D341Med (cell line): ENCODE results near the gene KLRF2.
A peak's percentile ranks its signal among the peaks of the same experiment; 100 is the strongest.

Experiments used
- DNase-seq: peaks from one replicate; pipeline ENCODE4 v3.0.0; 2012; ENCODE audit warnings: low spot score

The KLRF2 gene

DNA sequence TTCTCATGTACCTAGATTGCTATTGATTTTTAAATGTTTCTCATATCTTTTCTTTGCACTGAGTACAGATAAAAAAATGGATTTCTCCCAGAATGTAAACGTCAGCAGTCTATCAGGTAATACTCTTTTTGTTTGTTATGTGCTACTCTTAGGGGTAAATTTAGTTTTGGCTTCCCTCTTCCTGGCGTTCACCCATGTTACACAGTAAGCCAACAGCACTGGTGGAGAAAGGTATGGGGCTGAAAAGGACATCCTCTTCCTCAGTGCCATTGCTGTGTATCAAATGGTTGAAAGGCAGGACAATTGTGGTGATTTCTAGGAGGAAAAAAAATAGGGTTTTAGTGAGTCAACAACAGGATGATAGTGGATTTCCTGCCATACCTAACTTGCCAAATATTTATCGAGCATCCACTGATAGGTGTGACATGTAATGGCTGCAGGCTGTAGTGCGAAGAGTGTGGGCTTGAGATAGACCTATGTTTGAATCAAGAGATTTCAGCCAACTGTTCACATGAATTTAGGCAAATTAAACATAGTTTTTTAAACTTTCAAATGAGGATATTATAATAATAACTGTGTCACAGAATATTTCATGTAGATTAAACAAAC, 7.5 kb downstream of the KLRF2 start:
- DNase-seq = no peak

DNA sequence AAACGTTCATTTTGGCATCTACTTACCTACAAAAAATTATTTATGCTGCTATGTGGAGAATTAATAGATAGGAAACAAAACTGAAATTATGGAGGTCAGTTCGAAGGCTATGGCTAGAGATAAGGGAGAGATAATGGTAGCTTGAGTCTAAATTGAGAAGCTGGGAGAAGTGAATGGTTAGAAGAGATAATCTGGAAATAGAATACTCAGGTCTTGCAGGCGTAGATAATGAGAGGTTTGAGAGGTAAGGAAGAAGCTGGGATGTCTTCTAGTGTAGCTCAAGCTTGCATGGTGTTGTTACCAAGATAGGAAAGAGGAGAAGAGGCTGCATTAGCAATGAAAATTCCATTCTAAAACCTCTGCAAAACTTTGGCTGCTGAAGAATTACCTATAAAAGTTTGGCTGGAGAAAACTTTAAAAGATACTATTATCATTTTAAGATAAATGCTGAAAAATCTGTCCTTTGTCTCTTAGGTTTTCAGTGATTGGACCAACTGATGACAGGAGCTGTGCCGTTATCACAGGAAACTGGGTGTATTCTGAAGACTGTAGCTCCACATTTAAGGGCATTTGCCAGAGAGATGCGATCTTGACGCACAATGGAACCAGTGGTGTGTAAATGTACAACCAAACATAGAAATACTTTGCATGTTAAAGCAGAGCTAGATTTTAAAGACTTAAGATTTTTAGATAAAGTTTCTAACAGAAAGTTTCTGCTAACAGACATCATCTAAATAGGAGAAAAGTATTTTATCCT, 14.1 kb downstream of the KLRF2 start:
- DNase-seq = no peak

DNA sequence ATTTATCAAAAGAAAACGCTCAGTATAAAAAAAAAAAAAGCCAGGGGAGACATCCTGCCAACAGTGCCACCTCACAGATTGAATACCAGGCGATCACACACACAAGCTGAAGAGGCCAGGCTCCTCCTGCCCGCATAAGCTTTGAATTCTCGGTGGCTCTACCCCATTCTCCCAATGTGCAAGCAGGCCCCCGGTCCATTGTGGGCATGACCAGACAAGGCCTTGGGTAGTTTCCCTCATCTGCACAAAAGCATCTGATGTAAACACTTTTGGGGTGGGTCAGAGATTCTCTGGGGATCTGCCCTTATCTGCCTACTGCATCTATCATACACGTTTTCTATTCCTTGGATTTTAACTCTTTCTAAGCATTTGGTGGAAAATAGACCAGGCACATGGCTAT, 16.2 kb downstream of the KLRF2 start:
- DNase-seq = no peak

DNA sequence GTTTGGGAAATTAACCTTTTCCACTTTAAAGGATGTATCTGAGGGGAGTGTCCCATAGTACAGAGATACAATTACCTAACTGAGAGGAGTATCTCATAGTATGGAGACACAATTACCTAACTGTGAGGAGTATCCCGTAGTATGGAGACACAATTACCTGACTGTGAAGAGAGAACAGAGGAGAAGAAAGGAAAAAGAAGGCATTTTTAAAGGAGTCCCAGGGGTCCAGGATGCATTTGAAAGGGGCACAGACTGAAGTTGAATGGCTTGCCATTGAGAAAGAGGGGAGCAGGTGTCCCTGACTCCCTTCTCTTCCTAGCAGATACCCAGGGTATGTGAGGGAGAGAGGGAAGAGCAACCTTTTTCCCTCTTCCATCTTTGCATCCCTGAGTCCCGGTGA, 17.9 kb downstream of the KLRF2 start:
- DNase-seq = no peak

DNA sequence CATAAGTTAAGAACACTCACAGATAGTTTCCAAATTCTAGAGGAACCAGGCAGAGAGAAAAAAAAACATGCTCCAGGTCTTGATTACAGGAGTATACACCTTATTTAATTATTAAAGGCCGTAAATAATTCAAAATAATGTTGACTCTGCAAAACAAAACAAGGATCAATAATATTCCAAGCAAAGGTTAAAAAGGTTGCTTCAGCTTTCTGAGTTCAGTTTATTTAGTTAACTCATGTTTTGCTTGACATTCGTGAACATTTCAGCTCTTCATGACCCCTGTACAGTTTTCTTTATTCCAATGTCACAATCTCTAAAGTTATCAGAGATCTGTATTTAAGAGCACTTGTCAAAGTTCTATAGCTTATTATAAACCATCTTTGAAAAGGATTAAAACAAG, 19.6 kb downstream of the KLRF2 start:
- DNase-seq = no peak

DNA sequence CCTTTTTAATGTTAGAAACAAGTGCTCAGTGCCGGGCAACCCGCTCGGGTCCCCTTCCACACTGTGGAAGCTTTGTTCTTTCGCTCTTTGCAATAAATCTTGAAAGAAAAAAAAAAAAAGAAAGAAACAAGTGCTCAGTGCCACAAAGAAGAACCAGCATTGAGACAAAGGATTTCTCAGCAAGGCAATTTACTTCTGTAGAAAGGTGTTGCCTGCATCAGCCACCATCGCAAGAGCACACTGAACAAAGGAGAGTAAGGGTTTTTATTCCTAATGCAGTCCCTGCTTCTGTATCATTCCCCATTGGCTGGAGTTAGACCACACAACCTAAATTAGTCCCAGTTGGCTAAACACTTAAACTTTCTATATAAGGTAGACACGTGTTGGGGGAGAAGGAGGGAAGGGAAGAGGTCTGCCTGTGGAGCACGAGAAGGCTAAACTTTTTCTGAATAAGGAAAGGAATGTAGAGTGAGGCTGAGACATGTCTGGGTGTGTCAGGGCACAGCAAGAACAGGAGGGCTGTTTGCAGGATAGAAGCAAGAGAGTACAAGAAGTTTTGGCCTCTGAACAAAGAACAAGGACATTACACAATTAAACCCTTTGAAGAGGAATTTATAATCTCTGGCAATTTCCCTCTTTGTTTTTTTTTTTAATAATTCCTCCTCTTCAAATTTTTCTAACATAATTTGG, 21.4 kb downstream of the KLRF2 start:
- no peak for DNase-seq

DNA sequence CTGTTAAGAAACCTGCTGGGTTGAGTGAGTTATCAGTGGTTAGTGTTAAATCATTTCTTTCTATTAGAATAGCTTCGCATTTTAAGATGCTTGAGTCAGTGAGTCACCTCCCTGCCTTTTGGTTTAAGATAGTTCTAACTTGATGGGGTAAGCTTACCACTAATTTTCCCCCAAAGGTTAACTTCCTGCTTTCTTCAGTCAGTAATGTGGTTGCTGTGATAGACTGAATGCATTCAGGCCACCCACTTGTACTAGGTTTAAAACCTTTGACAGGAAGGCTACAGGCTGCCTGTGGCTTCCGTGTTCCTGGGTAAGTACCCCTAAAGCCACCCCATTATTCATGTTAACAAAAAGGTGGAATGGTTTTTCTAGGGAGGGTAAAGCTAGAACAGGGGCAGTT, 25.6 kb downstream of the KLRF2 start:
- DNase-seq = no peak

DNA sequence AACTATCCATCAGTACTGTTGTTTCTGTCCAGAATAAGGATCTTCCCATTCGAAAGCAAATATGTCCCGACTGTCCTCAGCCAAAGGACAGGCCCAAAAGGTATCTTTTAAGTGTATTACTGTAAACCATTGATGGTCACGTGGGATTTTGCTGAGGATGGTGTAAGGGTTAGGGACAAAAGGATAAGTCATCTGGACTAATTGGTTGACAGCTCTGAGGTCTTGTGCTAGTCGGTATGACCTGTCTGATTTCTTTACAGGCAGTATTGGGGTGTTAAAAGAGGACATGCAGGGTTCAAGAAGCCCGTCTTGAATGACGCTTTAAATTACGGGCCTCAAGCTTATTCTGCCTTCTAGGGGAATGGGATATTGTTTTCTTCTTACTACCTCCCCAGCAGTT, 26.5 kb downstream of the KLRF2 start:
- no peak for DNase-seq

DNA sequence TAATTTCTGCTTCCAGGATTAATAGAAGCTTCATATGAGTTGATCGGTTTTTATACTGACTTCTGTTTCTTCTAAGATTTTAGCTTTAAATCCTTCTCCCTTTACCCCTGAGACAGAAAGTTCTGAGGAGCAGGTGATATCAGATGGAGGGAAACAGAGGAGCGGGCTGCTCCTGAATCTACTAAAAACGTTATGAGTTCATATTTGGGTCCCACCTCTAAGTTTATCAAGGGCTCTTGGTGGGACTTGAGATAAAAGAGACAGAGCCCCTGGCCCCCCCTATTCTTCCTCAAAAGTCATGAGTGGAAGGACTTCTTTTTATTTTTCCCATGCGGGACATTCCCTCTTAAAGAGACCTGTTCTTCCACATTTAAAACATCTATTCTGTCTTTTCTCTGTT, 27.1 kb downstream of the KLRF2 start:
- DNase-seq = no peak

DNA sequence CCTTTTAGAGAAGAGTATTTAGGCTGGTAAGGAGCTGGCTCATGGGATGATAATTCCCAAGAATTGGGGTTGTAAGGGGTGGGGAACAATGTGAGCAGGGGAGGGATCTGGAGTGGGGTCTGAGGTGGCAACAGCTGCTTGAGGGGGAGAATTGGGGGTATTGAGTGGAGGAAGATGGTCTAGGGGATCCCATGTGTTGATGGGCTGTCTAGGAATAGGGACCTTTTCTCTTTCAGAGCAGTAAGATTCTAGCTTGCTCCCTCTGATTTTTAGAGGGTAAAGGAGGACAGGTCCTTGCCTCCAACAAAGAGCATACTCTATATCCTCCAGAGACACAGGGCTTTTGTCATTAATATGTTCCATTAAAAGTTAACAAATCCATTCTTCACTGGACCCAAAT, 28.4 kb downstream of the KLRF2 start:
- no peak for DNase-seq

DNA sequence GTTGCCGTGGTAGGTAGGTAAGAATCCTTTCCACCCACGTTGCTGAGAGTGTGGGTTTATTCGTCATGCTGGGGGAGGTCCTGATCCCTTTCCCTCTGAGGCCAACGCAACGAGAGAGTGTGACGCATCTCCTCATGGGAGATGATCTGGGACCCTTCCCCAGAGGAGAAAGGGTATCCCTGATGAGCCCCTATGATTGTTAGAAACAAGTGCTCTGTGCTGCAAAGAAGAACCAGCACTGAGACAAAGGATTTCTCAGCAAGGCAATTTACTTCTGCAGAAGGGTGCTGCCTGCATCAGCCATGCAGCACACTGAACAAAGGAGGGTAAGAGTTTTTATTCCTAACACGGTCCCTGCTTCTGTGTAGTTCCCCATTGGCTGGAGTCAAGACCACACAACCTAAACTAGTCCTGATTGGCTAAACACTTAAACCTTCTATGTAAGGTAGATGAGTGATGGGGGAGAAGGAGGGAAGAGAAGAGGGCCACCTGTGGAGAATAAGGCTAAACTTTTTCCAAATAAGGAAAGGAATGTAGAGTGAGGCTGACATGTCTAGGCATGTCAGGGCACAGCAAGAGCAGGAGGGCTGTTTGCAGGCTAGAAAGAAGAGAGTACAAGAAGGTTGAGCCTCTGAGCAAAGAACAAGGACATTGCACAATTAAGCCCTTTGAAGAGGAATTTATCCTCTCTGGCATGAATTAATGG, 29.6 kb downstream of the KLRF2 start:
- DNase-seq = no peak

DNA sequence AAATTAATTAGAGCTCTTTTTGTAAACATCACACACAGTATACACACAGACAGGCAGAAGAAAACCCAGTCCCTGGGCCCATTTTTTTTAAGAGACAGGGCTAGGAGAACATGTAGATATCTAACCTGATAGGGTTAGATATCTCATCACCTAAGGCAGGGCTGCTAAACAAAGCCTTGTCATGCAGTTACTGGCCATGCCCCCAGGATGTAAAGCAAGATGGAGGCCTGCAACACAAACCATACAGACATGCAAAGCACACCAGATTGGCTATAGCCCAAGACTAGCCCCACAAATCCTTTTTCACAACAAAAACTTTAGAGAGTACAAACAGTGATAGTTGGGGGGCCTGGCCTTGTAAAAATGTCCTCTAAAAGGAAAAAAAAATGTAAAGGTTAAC, 30.4 kb downstream of the KLRF2 start:
- DNase-seq = no peak

DNA sequence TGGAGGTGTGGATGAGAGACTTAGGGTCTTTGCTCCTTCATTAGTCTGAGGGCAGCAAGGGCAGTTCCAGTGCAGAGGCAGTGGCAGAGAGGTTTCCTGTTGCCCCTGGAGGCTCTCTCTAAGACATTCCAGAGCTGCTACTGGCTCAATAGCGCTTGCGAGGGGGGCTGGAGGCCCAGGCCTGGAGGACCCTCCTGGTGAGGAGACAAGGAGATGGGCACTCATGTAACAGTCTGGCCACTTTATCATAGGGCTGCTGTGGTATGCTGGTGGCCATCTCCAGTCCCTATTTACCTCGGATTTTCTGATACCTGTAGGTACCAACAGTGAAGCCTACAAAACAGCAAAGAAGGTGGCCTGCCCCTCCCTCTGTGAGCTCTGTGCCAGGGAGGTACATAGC, 38.2 kb downstream of the KLRF2 start:
- DNase-seq = no peak

DNA sequence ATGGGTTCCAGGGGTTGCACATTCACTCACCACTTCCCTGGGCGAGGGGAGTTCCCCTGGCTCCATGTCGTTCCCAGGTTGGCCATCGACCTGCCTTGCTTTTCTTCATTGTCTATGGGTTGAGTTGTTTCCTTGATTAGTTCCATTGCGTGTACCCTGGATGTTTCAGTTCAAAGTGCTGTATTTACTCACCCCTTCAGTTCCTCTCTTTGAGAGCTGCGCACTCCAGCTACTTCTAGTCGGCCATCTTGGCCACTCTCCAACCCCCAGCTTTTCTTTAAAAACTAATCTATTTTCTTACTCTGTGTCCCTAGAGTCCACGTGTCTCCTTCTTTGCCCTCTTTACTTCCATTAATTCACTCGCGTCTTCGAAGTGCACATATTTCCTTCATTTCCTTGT, 39.2 kb downstream of the KLRF2 start:
- no peak for DNase-seq

DNA sequence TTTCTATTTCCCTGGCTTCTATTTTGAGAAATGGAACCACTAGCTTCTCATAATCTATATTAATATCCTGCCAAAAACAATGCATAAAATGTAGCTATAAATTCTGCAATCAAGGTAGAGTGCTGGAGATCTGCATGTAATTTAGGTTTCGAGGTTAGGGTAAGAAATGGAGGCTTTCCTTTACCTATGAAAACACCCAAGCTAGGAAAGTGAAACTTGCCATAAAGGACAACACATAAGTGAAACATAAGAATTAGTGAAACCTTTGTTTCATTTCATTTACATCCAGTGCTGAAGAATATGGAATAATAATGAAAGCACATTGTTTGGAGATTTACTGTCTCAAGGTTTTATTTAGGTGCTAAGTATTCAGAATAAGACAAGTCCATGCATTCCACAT, 41.1 kb downstream of the KLRF2 start:
- no peak for DNase-seq

DNA sequence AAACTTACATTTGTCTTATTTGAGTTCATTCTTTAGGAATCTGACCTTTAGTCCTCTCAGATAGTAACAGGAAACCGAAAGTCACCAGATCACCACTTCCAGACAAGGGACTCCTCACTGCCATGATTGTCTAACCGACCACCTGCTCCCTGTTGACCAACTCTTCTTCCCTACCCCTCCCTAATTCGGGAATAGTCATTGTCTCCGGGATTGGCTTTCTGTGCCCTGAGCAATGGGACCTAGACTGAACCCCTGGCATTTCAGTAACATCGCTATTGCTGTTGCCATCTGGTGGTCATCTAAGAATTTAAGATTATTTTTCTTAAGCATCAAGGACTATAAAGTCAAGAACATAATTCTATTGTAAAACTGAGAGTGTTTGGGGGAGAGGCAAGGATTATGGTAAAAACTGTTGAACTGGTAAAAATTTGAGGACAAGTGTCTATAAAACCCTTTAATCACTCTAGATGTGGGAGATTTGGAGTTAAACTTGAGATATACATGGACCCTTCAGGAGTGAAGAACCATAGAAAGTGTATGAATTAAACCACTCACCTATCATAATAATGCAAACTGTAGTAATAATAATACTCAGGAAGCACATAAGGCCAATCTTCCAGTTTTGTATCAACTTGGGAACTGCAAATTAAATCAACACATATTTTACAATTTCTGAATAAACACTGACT, 44.6 kb downstream of the KLRF2 start:
- peak; percentile 45 for DNase-seq

DNA sequence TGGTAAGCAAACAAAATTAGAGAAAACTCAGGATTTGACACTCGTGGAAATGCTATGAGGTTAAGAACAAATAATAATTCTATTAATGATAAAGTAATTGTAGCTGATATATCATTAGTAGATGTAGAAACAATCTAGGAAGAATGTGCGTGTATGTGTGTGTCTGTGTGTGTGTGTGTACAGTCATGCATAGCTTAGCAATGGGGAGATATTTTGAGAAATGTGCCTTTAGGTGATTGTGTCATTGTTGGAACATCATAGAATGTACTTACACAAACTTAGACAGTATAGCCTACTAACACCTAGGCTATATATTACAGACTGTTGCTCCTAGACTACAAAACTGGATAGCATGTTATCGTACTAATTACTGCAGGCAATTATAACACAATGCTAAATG, 45.6 kb downstream of the KLRF2 start:
- DNase-seq = no peak

DNA sequence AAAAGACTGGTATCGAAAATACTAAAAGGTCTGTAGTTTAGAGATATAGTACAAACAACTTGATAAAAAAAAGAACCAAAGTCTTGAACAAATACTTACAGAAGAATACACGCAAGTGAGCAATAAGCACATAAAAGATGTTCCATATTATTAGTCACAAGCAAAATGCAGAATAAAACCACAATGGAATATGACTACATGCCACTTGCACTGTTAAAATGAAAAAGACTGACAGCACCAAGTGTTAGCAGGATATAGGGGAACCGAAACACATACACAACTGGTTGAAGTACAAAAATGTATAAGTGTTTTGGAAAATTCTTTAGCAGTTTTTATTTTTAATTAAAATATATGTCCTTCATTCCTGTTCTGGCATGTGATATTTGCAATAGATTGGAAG, 47.3 kb downstream of the KLRF2 start:
- DNase-seq = no peak

DNA sequence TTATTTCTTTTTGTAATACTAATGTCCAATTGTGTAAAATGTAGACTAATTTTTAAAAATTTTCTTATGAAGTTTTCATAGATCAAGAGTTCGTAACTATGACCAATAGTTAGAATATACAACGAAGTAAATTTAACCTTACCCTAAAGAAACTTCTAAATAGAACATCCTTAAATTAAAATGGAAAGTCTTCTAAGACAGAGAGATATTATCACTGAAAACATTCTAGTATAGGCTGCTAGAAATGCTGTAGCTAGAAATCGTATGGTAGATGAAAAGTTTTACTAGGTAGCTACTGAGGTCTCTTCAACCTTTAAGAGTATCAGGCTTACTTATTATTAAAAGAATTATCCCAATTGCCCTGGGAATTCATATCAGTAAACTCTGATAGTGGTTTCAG, 50.0 kb downstream of the KLRF2 start:
- no peak for DNase-seq

DNA sequence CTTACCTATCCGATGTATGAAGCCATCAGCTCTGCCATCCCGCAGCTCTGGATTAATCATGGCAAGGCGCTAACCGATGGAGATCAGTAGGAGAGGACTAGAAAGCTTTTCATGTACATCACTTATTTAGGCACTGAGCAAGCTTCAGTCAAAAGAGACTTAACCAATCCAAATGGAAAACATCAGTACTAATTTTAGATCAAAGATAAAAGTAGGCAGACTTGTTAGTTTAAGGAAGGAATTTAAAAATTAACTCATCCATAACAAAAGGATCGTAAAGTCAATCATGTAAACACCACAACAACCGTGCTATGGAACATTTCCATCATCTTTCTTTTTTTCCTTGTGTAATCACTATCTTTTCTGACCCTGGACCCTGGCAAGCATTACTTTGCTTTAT, 51.0 kb downstream of the KLRF2 start, which contains the start of gene CLEC2A:
CLEC2A (minus strand) TSS at position 101 of the 400 bp plus-strand sequence; CDS start at position 60, 41 bp downstream.
- no peak for DNase-seq

DNA sequence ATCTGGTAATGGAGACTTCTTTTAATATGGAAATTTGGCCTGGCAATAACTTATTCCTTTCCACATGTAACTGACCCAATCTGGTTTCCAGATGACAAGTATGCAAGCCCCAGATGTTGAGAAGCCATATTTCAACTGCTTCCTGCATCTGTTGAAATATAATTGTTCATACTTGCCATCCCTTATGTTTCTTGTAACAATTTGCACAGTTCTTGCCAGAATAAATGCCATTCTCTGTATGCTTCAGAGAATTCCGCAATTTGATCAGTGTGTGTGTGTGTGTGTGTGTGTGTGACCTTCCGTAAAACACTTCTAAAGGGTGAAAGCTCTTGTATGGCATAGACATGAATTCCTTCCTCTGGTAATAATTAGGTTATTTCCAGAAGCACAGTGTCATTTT, 52.7 kb downstream of the KLRF2 start:
- no peak for DNase-seq

DNA sequence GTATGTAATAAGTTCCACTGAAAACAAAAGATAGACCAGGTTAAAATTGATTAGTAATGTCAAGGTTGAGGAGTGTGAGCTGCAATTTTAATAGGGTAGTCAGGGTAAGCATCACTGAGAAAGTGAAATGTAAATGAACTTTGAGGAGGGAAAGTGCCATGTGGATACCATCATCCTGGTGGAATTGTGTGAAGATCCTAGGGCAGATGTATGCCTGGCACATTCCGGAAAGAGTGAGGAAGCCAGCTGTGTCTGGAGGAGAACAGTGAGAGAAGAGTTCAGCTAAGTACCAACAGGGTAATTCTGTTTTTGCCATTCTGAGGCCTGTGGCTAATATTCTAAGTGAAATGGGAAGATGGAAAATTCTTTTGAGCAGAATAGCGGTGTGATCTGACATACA, 53.7 kb downstream of the KLRF2 start:
- DNase-seq = no peak
